GM21529 (cell line): ENCODE results near the gene CFC1.
"Not testable (repeated sequence)": the region's sequence is repeated elsewhere in the genome, so short reads cannot be mapped to it uniquely, and the experiment has no call there.

ENCODE experiments used
- ATAC-seq: cut with Tn5 transposase; IDR thresholded peaks from one replicate; pipeline ENCODE4 v1.9.1; 2021; ENCODE audit not compliant: unreplicated experiment

Gene CFC1

DNA sequence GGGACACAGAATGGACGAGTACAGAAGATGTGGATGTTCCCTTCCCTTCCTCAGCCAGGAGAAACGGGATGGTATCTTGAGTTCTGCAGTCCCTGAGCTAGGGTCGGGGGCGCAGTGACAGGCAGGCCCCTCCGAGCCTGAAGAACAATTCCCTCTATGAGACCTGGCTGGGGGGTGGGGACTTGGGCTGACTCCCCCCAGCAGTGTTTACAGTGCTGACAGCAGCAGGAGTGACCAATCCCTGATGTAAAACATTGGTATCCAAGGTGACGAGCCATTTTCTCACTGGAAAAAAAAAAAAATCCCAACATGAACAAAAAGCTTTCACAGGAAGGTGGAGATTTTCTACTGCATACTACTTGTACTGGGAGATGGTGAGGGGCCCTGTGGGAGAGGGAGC is at the start of gene CFC1:
CFC1 (minus strand) TSS at position 183 of the 400 bp plus-strand sequence. CDS start 288 bp downstream, outside the sequence.
- ATAC-seq: not testable (repeated sequence)

DNA sequence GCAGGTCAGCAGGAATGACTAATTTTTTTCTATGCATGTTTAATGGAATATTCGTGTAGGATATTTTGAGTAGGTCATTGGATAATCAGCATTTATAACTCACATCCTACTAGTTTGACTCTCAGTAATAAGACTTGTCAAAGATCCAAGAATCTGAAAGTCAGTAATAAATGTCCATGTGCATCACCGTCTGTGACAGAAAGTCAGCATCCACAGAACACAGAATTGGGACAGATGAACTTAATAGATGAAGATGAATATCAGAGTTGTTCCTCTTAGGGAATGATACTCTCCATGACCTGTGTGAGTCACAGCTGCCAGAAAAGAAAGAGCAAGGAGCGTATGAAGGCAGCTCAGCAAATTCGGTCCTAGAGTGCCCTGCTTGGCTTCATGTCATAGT is 42.3 kb upstream of the CFC1 start:
- not testable (repeated sequence) for ATAC-seq

DNA sequence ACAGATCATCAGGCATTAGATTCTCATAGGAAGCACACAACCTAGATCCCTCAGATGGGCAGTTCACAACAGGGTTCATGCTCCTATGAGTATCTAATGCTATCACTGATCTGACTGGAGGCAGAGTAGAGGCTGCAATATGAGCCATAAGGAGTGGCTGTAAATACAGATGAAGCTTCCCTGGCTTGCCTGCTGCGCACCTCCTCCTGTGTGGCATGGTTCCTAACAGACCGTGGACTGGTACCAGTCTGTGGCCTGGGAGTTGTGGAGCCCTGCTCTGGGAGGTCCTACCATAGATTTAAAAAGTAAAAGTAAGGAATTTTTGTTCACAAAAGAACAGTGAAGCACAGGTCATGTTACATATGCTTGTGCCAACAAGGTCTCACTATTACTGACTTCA is 39.6 kb upstream of the CFC1 start:
- ATAC-seq: not testable (repeated sequence)

DNA sequence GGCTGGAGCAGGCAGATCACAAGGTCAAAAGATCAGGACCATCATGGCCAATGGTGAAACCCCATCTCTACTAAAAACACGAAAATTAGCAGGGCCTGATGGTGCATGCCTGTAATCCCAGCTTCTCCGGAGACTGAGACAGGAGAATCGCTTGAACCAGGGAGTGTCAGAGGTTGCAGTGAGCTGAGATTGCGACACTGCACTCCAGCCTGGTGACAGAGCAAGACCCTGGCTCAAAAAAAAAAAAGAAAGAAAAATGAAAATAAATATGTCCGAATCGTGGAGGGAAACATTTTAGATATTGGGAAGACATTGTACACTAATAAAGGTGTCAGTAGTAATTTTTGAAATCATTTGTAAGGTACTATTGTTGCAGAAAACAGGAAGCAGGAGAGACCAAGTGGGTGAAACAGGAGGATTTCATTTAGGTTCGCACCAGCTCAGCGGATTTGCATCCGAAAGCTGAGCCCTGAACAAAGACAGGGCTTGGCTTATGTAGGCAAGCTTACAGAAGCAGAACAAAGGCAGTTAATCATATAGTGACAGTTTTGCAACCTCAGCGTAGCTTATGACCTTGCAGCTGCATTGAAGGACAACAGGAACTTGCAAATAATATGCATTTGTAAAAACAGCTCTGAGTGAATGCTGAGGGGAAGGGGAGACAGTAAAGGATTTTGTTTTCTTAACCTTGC is 29.6 kb upstream of the CFC1 start:
- ATAC-seq: not testable (repeated sequence)

DNA sequence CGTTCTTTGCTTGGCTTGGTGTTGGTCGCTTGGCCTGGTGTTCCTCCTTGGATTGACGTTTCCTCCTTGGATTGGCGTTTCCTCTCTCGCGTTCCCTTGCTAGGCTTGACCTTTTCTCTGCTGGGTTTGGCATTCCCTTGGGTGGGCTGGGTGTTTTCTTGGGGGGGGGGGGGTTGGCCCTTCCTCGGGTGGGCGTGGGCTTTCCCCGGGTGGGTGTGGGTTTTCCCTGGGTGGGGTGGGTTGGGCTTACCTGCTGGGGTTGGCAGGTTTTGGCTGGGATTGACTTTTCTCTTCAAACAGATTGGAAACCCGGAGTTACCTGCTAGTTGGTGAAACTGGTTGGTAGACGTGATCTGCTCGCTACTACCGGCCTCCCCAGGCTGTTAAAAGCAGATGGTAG is 11.8 kb upstream of the CFC1 start, which contains the start of gene POTEJ:
POTEJ (plus strand) TSS at position 301 of the 400 bp plus-strand sequence; CDS start at position 394, 93 bp downstream.
- ATAC-seq: not testable (repeated sequence)

DNA sequence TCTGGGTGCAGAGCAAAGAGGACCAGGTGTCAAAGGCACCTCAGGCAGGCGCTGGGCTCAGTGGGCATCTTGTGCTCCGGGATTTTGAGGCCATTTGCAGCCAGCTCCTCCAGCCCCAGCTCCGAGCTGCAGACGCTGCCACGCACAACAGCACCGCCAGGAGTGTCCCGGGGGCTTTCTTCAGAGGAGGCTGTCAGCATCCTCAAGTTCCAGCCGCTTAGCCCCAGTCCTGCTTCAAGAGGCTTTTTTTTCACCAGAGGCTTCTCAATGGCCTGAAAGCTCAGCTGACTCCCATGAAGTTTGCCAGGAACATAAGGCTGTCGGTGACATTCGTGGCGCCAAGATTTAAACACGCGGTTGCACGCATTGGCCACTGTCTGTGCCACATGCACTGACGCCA is 11.1 kb upstream of the CFC1 start:
- ATAC-seq: not testable (repeated sequence)

DNA sequence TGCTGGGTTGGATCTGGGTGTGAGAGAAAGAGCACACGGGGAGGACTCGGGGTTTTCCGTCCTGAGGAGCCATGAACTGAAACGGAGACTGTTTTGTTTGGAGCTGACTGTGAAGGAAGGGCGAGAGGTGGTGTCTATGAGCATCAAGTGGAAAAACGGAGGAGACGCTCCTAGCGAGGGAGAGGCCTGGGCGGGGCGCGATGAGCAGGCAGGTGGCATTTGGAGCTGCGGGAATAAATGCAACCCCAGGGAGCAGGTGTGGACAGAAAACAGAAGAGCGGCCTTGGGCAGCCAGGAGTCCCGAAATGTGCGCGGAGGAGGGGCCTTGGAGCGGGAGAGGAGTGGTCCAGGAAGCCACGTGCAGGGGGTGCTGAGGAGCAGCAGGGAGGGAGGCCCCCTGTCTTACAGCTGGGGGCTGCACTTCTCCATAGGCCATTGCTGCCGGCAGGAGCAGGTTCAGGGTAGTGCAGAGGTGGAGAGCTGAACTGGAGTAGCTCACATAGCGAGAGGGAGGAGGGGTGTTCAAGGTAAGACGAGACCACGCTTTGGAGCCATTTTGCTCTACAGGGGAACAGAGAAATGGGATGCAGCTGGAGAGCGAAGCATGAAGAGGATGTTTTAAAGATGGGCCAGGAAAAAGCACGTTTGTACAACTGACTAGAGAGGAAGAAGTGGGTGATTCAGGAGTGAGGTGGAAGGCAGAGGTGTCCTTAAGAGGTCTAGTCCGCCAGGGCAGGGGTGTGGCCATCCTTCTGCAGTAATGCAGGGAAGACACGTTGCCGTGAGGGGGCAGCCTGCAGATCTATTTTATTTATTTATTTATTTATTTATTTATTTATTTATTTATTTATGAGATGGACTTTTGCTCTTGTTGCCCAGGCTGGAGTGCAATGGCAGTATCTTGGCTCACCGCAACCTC is 9.9 kb upstream of the CFC1 start:
- ATAC-seq: not testable (repeated sequence)

DNA sequence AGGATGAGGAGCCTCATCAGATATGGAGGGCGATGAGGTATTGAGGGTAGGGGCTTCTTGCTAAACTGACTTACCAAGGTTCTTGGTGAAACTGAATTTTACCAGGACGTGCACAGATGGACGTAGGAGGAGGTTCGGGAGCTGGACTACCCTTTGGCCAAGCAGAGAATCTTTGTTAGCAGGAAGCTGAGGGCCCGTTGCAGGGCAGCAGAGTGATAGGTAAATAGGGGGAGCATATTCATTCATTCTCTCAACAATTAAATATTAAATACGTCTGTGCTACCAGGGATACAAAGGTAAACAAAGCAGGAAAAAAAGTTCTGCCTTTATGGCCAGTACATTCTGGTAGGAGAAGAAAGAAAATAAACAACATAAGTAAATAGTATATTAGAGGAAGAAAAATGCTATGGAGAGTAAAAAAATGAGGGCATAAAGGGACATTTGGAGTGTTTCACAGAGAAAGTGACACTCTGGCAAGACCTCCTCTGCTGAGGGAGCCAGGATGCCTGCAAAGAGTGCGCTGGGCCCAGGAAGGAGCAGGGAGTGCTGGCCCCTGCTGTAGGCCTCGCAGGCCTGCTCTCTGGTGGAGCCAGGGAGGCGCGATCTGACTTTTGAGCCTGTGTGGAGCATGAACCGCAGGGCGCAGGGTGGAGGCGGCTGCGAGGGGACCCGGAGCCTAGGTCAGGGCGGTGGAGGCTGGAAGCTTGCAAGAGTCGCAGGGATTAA is 9.1 kb upstream of the CFC1 start:
- ATAC-seq: not testable (repeated sequence)

DNA sequence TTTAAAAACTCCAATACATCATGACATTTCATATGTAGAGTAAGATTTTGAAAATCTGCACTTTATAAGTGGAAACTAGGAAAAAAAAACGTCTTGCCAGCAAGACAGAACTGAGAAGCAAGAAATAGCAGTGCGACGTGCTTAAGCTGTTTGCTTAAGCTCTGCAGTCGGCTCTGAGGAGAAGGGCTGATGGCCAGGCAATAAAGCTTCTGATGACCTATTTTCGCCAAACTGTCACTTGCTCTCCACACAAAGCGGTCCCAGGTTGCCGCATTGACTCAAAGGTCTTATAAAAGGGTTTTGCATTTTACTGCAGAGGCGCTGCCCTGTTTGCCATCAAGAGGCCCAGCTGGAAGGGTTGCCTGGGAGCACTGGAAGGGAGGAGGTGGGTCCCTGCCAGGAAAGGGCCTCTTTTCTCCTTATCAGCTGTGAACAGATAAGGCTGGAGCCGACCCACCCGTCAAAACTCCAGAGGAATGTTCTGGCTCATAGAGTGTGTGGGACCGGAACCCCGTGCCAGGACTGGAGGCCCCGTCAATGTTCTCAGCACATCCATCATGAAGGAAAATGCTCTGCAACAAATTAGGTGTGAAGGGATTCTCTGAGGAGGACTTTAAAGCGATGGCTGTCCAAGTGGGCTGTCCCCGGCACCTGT is 2.4 kb upstream of the CFC1 start:
- ATAC-seq: not testable (repeated sequence)

DNA sequence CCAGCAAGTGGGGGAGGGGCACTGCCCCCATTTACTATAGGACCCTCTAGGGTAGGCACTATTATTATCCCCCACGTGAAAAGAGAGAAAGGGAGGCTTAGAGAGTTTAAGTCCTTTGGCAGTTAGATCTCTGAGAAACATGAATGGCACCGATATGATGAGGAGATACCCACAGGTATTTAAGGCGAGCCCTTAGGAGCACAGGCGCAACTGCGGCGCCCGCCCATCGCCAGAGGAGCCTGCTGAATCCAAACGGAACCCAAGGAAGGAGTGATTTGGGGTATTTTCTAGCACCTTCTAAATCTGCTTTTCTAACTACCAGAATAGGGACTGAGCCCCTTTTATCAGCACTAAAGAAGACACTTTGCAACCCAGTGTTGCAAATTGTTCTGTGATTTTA is 551 bp upstream of the CFC1 start:
- ATAC-seq: not testable (repeated sequence)

DNA sequence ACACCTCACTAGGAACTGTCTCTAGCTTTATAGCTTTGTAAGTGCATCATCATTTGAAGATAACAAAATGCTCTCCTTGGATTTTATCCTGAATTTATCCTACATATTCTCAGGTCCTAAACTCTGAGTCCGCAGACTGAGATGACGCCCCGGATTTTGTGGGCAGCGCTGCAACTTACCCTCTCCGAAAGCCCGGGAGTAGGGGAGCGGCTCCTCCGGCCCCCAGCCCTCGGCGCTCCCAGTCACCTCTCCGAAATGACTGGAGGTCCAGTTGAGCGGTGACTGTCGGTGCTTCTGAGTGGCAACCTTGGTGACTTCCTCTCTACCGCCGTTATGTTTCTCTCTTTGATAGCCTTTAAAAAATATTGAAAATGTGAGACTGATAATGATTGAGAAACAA is 912 bp downstream of the CFC1 start:
- ATAC-seq: not testable (repeated sequence)

DNA sequence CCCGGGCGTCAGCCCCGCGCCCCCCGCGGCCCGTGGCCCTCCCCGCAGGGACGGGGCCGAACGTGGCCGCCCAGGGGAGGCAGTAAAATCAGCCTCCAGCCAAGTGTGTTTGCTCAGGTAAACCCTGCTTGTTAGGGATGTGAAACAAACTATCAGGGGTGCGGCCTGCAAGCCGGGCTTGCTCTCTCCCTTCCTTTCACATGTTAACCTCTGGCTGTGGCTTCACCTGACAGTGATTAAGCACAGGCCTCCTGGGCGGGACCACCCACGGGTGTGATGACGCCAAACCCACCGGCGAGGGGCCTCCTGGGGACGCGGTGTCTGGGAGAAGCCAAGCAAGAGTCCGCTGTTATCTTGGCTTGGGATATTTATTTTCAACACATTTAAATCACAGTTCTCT is 1.4 kb downstream of the CFC1 start:
- not testable (repeated sequence) for ATAC-seq

DNA sequence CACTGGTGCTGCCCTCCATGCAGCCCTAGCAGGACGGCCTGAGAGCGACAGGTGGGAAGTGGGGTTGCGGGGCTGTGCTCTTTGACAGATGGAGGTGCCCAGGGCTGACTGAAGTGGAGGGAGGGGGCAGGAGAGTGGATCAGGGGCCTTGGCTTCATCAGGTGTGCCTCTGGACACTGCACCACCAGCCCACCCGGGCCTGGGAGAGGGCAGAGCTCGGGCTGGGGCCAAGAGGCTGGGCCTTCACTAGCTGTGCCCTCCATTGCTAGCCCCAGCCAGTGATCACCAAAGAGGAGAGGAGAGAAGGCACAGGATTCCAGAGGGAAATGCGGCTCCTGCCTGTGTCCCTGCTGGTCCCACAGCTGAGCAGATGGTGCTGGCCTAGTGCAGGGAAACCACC is 2.6 kb downstream of the CFC1 start:
- ATAC-seq: not testable (repeated sequence)

DNA sequence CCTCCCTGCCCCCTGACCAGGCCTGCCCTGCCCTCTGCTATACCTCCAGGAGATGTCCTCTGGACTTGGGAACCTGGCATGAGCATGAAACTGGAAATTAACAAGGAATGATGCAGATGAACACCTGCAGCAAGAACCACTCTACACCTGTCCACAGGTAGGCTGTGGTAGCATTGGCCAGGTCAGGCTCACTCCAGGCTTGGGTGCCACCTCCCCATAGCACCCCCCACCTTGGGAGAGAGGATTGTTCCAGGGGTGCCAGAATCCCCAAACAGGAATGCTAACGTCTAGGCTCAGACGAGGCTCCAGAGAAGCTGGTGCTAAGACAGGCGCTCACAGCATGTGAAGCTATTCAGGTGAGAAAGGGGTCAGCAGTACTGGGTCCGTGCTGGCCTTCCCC is 5.4 kb downstream of the CFC1 start:
- not testable (repeated sequence) for ATAC-seq

DNA sequence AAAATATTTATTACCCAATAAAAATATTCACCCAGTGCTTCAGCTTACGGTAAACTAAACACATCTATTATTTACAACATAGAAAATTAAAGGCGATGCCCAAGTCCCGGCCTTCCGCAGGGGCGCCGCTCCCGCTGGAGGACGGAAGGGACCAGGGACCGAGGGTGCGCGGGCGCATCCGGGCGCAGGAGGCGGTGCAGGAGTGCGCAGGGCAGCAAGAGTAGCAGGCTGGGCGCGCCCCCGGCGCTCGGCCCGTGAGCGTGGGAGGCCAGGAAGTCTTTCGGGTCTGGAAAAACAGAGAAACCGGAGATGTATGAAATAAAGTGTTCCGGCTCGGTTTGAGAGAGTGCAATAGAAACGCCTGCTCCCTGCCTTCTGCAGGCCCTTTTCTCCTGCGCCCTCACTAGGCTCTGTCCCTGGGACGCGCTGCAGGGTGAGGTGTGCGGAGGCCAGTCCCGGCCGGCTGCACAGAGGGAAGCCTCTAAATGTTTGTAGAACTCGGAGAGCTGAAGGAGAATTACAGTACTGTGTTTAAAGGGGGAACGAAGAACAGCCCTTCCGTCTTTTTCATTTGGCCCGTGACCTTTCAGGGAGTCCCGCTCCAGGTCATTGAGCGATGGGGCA is 6.5 kb downstream of the CFC1 start:
- ATAC-seq: not testable (repeated sequence)

DNA sequence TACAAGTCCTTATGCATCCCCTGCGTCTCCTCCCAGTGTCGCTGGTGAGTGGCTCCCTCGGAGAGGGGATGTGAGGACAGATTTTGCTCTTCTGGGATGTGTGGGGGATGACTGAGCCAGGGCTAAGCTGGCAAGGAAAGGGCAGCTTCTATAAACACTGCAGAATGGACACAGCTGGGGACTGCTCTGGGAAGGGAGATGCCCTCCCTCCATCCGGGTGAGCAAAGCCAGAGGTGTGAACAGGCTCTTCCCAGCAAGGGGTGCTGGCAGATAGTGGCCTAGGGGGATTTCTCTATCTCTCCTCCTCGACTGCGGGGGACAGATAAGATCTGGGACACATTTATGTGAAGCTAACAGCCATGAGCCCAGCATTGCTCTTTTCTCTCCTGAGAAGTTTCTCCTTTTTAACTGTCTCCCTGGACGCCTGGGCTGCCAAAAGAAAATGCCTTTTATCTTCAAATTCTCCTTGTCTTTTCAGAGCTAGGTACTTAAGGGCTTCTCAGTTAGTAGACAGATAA is 8.5 kb downstream of the CFC1 start:
- ATAC-seq: not testable (repeated sequence)

DNA sequence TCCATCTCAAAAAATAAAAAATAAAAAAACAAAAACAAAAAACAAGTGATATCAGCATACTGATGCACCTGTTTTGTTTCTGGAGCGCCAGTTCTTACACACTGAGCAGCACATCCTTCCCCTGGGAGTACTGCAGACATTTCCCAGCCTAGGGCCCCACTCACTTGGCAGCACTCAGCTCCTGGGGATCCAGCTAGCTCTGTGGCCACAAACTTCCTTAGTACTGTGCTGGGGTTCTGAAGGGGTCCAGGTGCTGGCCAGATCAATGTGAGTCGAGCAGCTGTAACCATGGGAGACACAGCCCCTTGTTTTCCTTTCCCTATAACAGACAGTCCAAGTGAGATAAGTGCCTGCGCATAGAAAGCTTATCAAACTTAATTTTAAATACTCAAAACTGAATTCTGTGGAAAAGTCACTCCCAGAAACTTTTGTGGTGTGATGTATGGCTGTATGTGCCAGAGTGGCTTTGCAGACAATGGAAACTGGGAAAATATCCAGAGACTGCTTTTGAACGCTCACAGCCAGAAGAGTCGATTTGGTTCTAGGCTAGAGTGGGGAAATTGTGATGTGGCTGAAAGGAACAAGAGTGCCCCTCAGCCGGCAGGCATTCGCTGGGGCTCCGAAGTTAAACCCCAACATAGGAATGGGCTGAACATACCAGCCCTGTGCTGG is 9.1 kb downstream of the CFC1 start:
- ATAC-seq: not testable (repeated sequence)

DNA sequence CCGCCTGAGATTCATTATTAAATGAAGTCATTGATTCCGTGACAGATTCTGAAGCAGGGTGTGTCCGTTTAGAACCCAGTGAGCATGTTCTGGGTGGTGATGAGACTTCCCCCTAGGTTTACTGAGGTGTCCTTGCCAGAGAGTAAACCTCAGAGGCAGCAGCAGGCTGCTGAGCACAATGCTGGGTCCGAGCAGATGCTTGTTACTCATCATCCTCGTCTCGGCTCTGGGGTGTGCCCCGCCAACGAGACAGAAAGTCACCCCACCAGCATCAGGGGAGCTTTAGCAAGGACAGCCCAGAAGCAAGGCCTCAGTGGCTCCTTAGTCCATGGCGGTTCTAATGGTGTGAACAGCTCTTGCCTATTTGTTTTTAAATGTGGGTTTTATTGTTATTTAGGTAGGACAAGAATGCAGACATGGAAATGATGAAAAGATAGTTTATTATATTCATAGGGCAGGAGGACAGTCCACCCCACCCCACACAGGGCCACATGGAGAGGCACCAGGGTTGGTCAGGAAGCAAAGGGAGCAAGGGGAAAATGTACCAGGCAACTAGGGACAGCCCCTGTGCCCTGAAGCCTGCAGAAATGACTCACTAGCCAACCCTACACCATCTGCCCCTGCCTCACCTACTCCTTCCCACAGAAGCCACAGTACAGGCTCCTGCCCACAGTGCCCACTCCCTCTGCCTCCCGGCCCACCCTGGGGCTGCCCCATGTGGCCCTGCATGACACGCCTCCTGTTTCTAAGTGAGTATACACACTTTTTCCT is 10.5 kb downstream of the CFC1 start:
- ATAC-seq: peak; percentile 86

DNA sequence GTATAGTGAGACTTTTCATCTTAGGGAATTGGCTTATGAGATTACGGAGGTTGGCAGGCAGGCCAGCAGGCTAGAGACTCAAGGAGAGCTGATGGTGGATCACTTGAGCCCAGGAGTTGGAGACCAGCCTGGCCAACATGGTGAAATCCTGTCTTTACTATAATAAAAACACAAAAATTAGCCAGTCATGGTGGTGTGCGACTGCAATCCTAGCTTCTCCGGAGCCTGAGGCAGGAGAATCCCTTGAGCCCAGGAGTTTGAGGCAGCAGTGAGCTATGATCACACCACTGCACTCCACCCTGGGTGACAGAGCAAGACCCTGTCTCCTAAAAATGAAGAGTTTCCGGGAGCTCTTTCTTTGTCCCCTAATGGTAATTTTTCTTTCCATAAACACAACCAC is 14.6 kb downstream of the CFC1 start:
- not testable (repeated sequence) for ATAC-seq
